Fibroblast of lung (primary cell): ENCODE results near the gene DCTN4.

Source experiments
- CTCF ChIP-seq, 2 donors: IDR thresholded peaks in 1 of 2; conservative IDR thresholded peaks in 1 of 2; 1 replicate in 1 of 2; 2 replicates in 1 of 2; pipeline ENCODE4 v1.5.1; 2011 to 2012; ENCODE audit warnings: low read length in 2 of 2, control low read depth in 1 of 2, inconsistent platforms in 1 of 2, low read depth in 1 of 2, mild to moderate bottlenecking in 1 of 2
- EZH2 ChIP-seq: IDR thresholded peaks from 2 replicates; pipeline ENCODE4 v1.5.1; 2012; ENCODE audit warnings: low read length, control low read depth, mild to moderate bottlenecking; ENCODE audit errors: missing control alignments

GRCh38 chr5:150753463-150753862, 5.4 kb downstream of the DCTN4 start:
- TF ChIP-seq CTCF (conservative IDR thresholded peaks at IDR 0.05 in 1 of 2, IDR thresholded peaks at IDR 0.05 in 1 of 2; ENCODE audit: low read depth in 1 of 2, low read length in 2 of 2) (no peak), EZH2 (no peak)
